Measurements from ENCODE around the gene CLSTN2. TPM values are rescaled to one million over a fixed set of nuclear protein-coding genes. Genes with fewer than 3 reads are reported as not detected.

CLSTN2 gene
- total and polyA plus RNA-seq, 2 of the 4 experiments (the other 2 are of a cell fraction): under 0.01 to 0.07 TPM

DNA sequence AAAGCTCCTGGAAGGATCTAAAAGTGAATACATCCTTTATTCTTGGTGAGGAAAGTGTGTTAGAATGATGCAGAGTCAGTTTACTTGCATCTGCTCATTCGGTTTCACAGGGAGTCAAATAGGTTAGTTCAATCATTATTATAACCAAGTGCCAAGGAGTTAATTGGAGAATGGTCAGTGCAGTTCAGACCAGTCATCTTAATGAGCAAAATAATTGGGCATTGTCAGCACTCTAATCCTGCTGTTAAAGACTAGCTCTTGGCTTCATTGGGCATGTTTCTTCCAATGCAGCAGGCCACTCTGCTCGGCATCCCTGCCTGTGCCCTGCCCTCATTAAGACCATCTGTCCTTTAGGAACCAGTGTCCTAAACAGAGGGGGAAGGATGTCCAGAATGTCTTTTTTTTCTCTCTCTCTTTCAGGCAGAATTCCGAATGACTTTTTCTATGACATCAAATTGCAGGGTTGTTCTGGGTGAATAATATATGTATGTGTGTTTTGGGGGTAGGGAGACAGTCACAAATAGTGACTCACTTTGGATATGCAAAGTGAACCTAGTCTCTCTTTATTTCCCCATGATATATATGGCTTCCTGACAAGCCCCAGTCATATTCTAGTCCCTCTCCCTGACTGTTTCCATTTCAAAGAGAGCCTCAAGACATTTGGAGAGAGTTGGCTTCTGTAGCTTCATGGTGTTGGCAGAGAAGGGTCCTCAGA lies 537.5 kb downstream of the CLSTN2 start:
- H3K56ac ChIP-seq (ENCODE audit: extremely low read depth, insufficient read depth, low read length): no peak overlapping the region
- in situ Hi-C loops (cut with MboI; ENCODE audit: low sequenced_read_pairs): no loop called here
- CTCF ChIA-PET: no interaction called here
- H3K4me2 ChIP-seq (ENCODE audit: low read depth, low read length): no peak overlapping the region
- H4K91ac ChIP-seq (ENCODE audit: insufficient read depth, low read depth, low read length): no peak overlapping the region
- no peaks in the 10 kb centered on the region for H3K79me1 ChIP-seq (ENCODE audit: low read depth in 1 of 2, low read length in 2 of 2)
- no peaks in the 10 kb centered on the region for H3K4me1 ChIP-seq (ENCODE audit: control insufficient read depth, insufficient read depth, low read length)
- H2BK5ac ChIP-seq (ENCODE audit: low read depth, low read length, poor library complexity, severe bottlenecking): no peak overlapping the region
- DNase-seq: no peak
- no peaks in the 10 kb centered on the region for H3K9me3 ChIP-seq (ENCODE audit: control insufficient read depth, insufficient read depth, low read length)
- H3K4ac ChIP-seq (ENCODE audit: low read depth, low read length): no peak overlapping the region
- H3K18ac ChIP-seq (ENCODE audit: low read depth, low read length): no peak overlapping the region
- no peak overlapping the region for H3K27ac ChIP-seq (ENCODE audit: insufficient read depth, low read length)
- WGBS, 2 experiments (ENCODE audit: extremely low coverage in 2 of 2, insufficient read length in 1 of 2): no CpG with 5 or more reads among the region's 3 CpGs
- H3K4me3 ChIP-seq (ENCODE audit: insufficient read depth, low read depth, low read length): no peak overlapping the region
- POLR2A ChIA-PET (ENCODE audit: unreplicated experiment): no interaction called here
- H3K36me3 ChIP-seq (ENCODE audit: control insufficient read depth, insufficient read depth, low read length): no peaks in the 10 kb centered on the region
- no peaks in the 10 kb centered on the region for H4K20me1 ChIP-seq (ENCODE audit: insufficient read depth, low read length)
- H2BK120ac ChIP-seq (ENCODE audit: low read depth, low read length): no peak overlapping the region
- no peak overlapping the region for H2AK5ac ChIP-seq (ENCODE audit: low read depth, low read length)
- no TSS peak for BruUV-seq (replicated peaks)
- no peak overlapping the region for H3K9ac ChIP-seq (ENCODE audit: low read depth, low read length)
- H2BK15ac ChIP-seq (ENCODE audit: low read depth, low read length): no peak overlapping the region
- H2AK9ac ChIP-seq (replicated peaks; ENCODE audit: low read depth, low read length, poor library complexity): no peak overlapping the region
- H4K5ac ChIP-seq (ENCODE audit: low read depth, low read length): no peak overlapping the region
- intact Hi-C loops (cut with micrococcal nuclease): no loop called here
- no peak overlapping the region for H4K8ac ChIP-seq (ENCODE audit: low read depth in 2 of 2, low read length in 2 of 2)
- H2BK20ac ChIP-seq (ENCODE audit: low read depth, low read length): no peak overlapping the region
- H3K23ac ChIP-seq (ENCODE audit: low read depth, low read length): no peak overlapping the region
- no peak overlapping the region for H2AFZ ChIP-seq (replicated peaks; ENCODE audit: low read length, poor library complexity)
- dilution Hi-C loops (cut with HindIII; ENCODE audit: low sequenced_read_pairs, unreplicated experiment): no loop called here
- H3K9me1 ChIP-seq (ENCODE audit: insufficient read depth, low read length): no peaks in the 10 kb centered on the region
- no peak for ATAC-seq (ENCODE audit: low read depth)
- H3K27me3 ChIP-seq (ENCODE audit: control insufficient read depth, insufficient read depth, low read length): no peaks in the 10 kb centered on the region
- H3K14ac ChIP-seq (replicated peaks; ENCODE audit: low read depth, low read length): no peak overlapping the region
- TF ChIP-seq SMC3 (IDR thresholded peaks at IDR 0.05; ENCODE audit: low read depth, low read length) (no peak), NFE2L2 (IDR thresholded peaks at IDR 0.05; ENCODE audit: low read depth, low read length) (no peak), POLR2A (IDR thresholded peaks at IDR 0.05; ENCODE audit: low read depth, low read length) (no peak), FOS (IDR thresholded peaks at IDR 0.05; ENCODE audit: low read depth, low read length) (no peak), MXI1 (IDR thresholded peaks at IDR 0.05; ENCODE audit: borderline replicate concordance, low read depth, low read length) (no peak), CHD1 (IDR thresholded peaks at IDR 0.05; ENCODE audit: low read depth, low read length) (no peak), MAFK (IDR thresholded peaks at IDR 0.05; ENCODE audit: low read depth, low read length) (no peak), BHLHE40 (IDR thresholded peaks at IDR 0.05; ENCODE audit: low read depth, low read length) (no peak), RFX5 (IDR thresholded peaks at IDR 0.05; ENCODE audit: low read depth, low read length) (no peak), RCOR1 (IDR thresholded peaks at IDR 0.05; ENCODE audit: insufficient replicate concordance, low read length) (no peak)

All from IMR-90 (cell line).